ENCODE results near the gene ZMYND11. TPM values are rescaled to one million over a fixed set of nuclear protein-coding genes. Genes with fewer than 3 reads are reported as not detected.
"Not testable (repeated sequence)": the region's sequence is repeated elsewhere in the genome, so short reads cannot be mapped to it uniquely, and the experiment has no call there.

ZMYND11 gene
- total and polyA plus RNA-seq, 2 donors from 2014 or later: 32.7 to 80.7 TPM

GRCh38 chr10:299969-300368 is 164.7 kb downstream of the ZMYND11 start:
- no peak overlapping the region for H3K27ac ChIP-seq (ENCODE audit: low read depth in 2 of 2, low read length in 2 of 2)

GRCh38 chr10:300580-300979 is 165.3 kb downstream of the ZMYND11 start:
- DNase-seq; H3K9ac ChIP-seq (ENCODE audit: low read length in 3 of 3); H3K4me3 ChIP-seq (ENCODE audit: low read length in 3 of 3); H3K27me3 ChIP-seq (ENCODE audit: control insufficient read depth, insufficient read depth, low read length); H3K27ac ChIP-seq (ENCODE audit: low read depth in 2 of 2, low read length in 2 of 2); intact Hi-C loops (cut with DNase I); FAIRE-seq; H3K9me3 ChIP-seq (ENCODE audit: control insufficient read depth in 2 of 3, insufficient read depth in 1 of 3, low read length in 3 of 3); H3K4me1 ChIP-seq (ENCODE audit: control insufficient read depth in 2 of 3, insufficient read depth in 2 of 3, low read depth in 1 of 3, low read length in 3 of 3): not testable (repeated sequence)
- H3K36me3 ChIP-seq (ENCODE audit: control insufficient read depth in 2 of 3, insufficient read depth in 3 of 3, low read length in 3 of 3): peaks cover 3 to 14% (median 13%) of the 10 kb centered on the region in 3 donors

More at GRCh38 chr10:299969-300368, 164.7 kb downstream of the ZMYND11 start:
- Histone ChIP-seq H3K4me3 (ENCODE audit: low read length in 3 of 3) (no peak overlapping the region), H3K36me3 (ENCODE audit: control insufficient read depth in 2 of 3, insufficient read depth in 3 of 3, low read length in 3 of 3) (peaks cover 3 to 14% (median 12%) of the 10 kb centered on the region in 3 donors), H3K27me3 (ENCODE audit: control insufficient read depth, insufficient read depth, low read length) (no peaks in the 10 kb centered on the region), H3K9ac (ENCODE audit: low read length in 3 of 3) (no peak overlapping the region), H3K9me3 (ENCODE audit: control insufficient read depth in 2 of 3, insufficient read depth in 1 of 3, low read length in 3 of 3) (no peaks in the 10 kb centered on the region), H3K4me1 (ENCODE audit: control insufficient read depth in 2 of 3, insufficient read depth in 2 of 3, low read depth in 1 of 3, low read length in 3 of 3) (no peaks in the 10 kb centered on the region)
- DNase-seq: no peak
- intact Hi-C loops (cut with DNase I): no loop called here
- TF ChIP-seq, protein P1, sequence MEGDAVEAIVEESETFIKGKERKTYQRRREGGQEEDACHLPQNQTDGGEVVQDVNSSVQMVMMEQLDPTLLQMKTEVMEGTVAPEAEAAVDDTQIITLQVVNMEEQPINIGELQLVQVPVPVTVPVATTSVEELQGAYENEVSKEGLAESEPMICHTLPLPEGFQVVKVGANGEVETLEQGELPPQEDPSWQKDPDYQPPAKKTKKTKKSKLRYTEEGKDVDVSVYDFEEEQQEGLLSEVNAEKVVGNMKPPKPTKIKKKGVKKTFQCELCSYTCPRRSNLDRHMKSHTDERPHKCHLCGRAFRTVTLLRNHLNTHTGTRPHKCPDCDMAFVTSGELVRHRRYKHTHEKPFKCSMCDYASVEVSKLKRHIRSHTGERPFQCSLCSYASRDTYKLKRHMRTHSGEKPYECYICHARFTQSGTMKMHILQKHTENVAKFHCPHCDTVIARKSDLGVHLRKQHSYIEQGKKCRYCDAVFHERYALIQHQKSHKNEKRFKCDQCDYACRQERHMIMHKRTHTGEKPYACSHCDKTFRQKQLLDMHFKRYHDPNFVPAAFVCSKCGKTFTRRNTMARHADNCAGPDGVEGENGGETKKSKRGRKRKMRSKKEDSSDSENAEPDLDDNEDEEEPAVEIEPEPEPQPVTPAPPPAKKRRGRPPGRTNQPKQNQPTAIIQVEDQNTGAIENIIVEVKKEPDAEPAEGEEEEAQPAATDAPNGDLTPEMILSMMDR (IDR thresholded peaks at IDR 0.05; ENCODE audit: borderline replicate concordance, extremely low read depth, insufficient read depth): no peak
- no peak for FAIRE-seq

GRCh38 chr10:301536-301935 is 166.3 kb downstream of the ZMYND11 start:
- Histone ChIP-seq H3K9me3 (ENCODE audit: control insufficient read depth in 2 of 3, insufficient read depth in 1 of 3, low read length in 3 of 3) (no peaks in the 10 kb centered on the region), H3K27me3 (ENCODE audit: control insufficient read depth, insufficient read depth, low read length) (no peaks in the 10 kb centered on the region), H3K4me1 (ENCODE audit: control insufficient read depth in 2 of 3, insufficient read depth in 2 of 3, low read depth in 1 of 3, low read length in 3 of 3) (no peaks in the 10 kb centered on the region), H3K36me3 (ENCODE audit: control insufficient read depth in 2 of 3, insufficient read depth in 3 of 3, low read length in 3 of 3) (peaks cover 3 to 14% (median 13%) of the 10 kb centered on the region in 3 donors), H3K27ac (ENCODE audit: low read depth in 2 of 2, low read length in 2 of 2) (no peak overlapping the region), H3K4me3 (ENCODE audit: low read length in 3 of 3) (no peak overlapping the region), H3K9ac (ENCODE audit: low read length in 3 of 3) (no peak overlapping the region)
- DNase-seq (no peak), FAIRE-seq (no peak)
- intact Hi-C loops (cut with DNase I): no loop called here
- TF ChIP-seq, protein P1 (IDR thresholded peaks at IDR 0.05; ENCODE audit: borderline replicate concordance, extremely low read depth, insufficient read depth): no peak

Other genes starting within 250 kb of the ZMYND11 start
- gene TUBB8, start 86.2 kb upstream of the ZMYND11 start, total RNA-seq: not detected
- not detected for gene TUBB8, start 86.2 kb upstream of the ZMYND11 start, polyA plus RNA-seq (ENCODE audit: insufficient read depth, low read depth, low replicate concordance)

Measured in kidney (tissue), 14 donors.